Uterus (tissue), 4 donors: Measurements from ENCODE around the gene MYBPH. TPM values are rescaled to one million over a fixed set of nuclear protein-coding genes. Genes with fewer than 3 reads are reported as not detected.

Experiments
- DNase-seq, 2 donors: peaks; one replicate each; pipeline ENCODE4 v3.0.0-alpha.2; 2019 to 2020
- H3K27ac ChIP-seq, 2 donors: fragments of 200-600 bp; sonication (generic); 1 replicate in 1 of 2; 2 replicates in 1 of 2; pipeline ENCODE4 v1.5.1; 2016 to 2018
- H3K27me3 ChIP-seq, 2 donors: fragments of 200-600 bp; sonication (generic); one replicate each; pipeline ENCODE4 v1.5.1; 2018 to 2019; ENCODE audit warnings: control low read depth in 1 of 2
- H3K36me3 ChIP-seq, 2 donors: fragments of 200-600 bp; sonication (generic); one replicate each; pipeline ENCODE4 v1.5.1; 2019; ENCODE audit warnings: control low read depth in 1 of 2
- H3K4me1 ChIP-seq, 2 donors: fragments of 200-600 bp; sonication (generic); one replicate each; pipeline ENCODE4 v1.5.1; 2018 to 2019; ENCODE audit warnings: control low read depth in 1 of 2
- H3K4me3 ChIP-seq, 2 donors: fragments of 200-600 bp; sonication (generic); 1 replicate in 1 of 2; 2 replicates in 1 of 2; pipeline ENCODE4 v1.5.1; 2018 to 2019; ENCODE audit warnings: mild to moderate bottlenecking in 1 of 2
- H3K9me3 ChIP-seq, 2 donors: fragments of 200-600 bp; sonication (generic); one replicate each; pipeline ENCODE4 v1.5.1; 2019; ENCODE audit warnings: control low read depth in 1 of 2
- CTCF ChIP-seq, 4 experiments: fragments of 200-600 bp in 2 of 4; fragments of 450-650 bp in 2 of 4; sonication (generic) in 2 of 4; IDR thresholded peaks; one replicate each; pipeline ENCODE4 v1.5.1; 2016 to 2019; ENCODE audit warnings: antibody characterized with exemption in 4 of 4, mild to moderate bottlenecking in 2 of 4, moderate library complexity in 1 of 4
- POLR2A ChIP-seq, 2 donors: fragments of 450-650 bp; IDR thresholded peaks; one replicate each; pipeline ENCODE4 v1.6.1; 2016; ENCODE audit warnings: antibody characterized with exemption in 2 of 2, mild to moderate bottlenecking in 1 of 2, moderate library complexity in 1 of 2
- intact Hi-C: fragments of 100-400 bp; cut with DNase I; formaldehyde crosslinking; loops from one replicate; pipeline ENCODE4 v1.15.1; 2023; ENCODE audit warnings: low total_unique reads
- total RNA-seq, 4 donors: library from RNA; depleted of rRNA in 3 of 4; stranded (reverse); fragments of >200 nt in 3 of 4; gene quantifications; one replicate each; pipeline versions ENCODE4 v1.1.0 to v1.2.4, GENCODE V29; 2014 to 2023
- donor health status: DM: yes; HTN: yes; CAD: no.

The MYBPH gene
- total RNA-seq, 4 donors from 2014 or later = 0.64 TPM; not detected in 3

GRCh38 chr1:203127666-203128430 is 47.8 kb downstream of the MYBPH start, which contains the start of gene ADORA1:
Gene ADORA1, plus strand, starts transcription at chr1:203127726. Its CDS starts 1,116 bp downstream, at chr1:203128842.
- DNase-seq = peak; percentile 52 to 60
- Histone ChIP-seq H3K9me3 (no peaks in the 10 kb centered on the region), H3K27ac (peak within 1 kb of the TSS; percentile 26 to 52), H3K27me3 (no peaks in the 10 kb centered on the region), H3K4me1 (peaks cover 3 to 13% of the 10 kb centered on the region in 2 donors), H3K4me3 (peak within 1 kb of the TSS; percentile 8 to 22), H3K36me3 (no peaks in the 10 kb centered on the region)
- intact Hi-C loops = no loop called here
- TF ChIP-seq CTCF (IDR thresholded peaks at IDR 0.05) = peak in 1 of 4 experiments; percentile 1
- TF ChIP-seq POLR2A (IDR thresholded peaks at IDR 0.05) = no peak

- TF ChIP-seq POLR2A (IDR thresholded peaks at IDR 0.05) (no peak), CTCF (IDR thresholded peaks at IDR 0.05) (no peak)
- Histone ChIP-seq H3K4me1 (peaks cover 3 to 13% of the 10 kb centered on the region in 2 donors), H3K27ac (peak overlapping the region in 1 of 2 donors; percentile 52), H3K9me3 (no peaks in the 10 kb centered on the region), H3K36me3 (no peaks in the 10 kb centered on the region), H3K4me3 (peak overlapping the region; percentile 8 to 22), H3K27me3 (no peaks in the 10 kb centered on the region)
- intact Hi-C loops = no loop called here
- DNase-seq = no peak
Measured at GRCh38 chr1:203126866-203127665, 48.6 kb downstream of the MYBPH start.

GRCh38 chr1:203126151-203126865 is 49.3 kb downstream of the MYBPH start:
- H3K4me1 ChIP-seq = peaks cover 3 to 13% of the 10 kb centered on the region in 2 donors
- no peaks in the 10 kb centered on the region for H3K27me3 ChIP-seq
- intact Hi-C loops = no loop called here
- TF ChIP-seq POLR2A (IDR thresholded peaks at IDR 0.05) = no peak
- peak in 2 of 4 experiments; percentile 19 to 39 for TF ChIP-seq CTCF (IDR thresholded peaks at IDR 0.05)
- H3K9me3 ChIP-seq = no peaks in the 10 kb centered on the region
- DNase-seq = no peak
- no peaks in the 10 kb centered on the region for H3K36me3 ChIP-seq
- no peak overlapping the region for H3K27ac ChIP-seq
- no peak overlapping the region for H3K4me3 ChIP-seq

DNA sequence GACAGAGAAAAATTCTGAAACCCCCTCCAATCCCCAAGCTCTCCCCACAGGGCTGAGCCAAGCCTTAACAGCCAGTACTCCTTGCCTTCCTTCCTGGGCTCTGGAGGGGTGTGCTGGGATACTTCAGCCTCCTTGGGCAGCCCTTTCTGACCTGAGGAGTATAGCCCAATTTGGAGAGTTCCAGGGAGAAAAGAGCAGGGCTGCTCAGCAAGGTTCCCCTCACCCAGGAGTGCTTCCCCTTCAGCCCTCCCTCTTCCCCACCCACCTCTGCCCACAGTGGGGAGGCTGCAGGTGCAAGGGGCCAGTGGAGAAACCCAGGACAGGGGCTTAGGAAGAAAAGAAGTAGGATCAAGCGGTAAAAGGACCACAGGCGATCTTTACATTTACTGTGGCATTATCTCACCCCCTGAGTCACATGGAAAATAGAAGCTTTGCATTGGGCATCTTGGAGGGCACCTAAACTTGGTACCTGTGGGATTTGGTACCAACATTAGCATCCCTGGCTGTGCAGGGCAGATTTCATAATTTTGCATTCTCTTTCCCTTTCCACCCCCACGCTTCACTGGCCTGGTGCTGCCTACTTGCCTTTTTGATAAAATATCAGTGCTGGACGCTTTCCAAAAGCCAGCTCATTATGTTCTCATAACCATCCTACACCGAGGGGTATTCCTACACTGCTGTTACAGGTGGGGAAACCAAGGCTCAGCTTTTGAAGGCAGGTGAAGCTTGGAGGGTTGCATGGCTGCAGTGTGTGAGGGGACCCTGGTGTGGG is 50.9 kb downstream of the MYBPH start:
- Histone ChIP-seq H3K9me3 (no peaks in the 10 kb centered on the region), H3K36me3 (no peaks in the 10 kb centered on the region), H3K4me1 (peaks cover 3 to 13% of the 10 kb centered on the region in 2 donors), H3K27me3 (no peaks in the 10 kb centered on the region), H3K27ac (no peak overlapping the region), H3K4me3 (no peak overlapping the region)
- TF ChIP-seq POLR2A (IDR thresholded peaks at IDR 0.05) = no peak
- TF ChIP-seq CTCF (IDR thresholded peaks at IDR 0.05) = no peak
- intact Hi-C loops = loop anchor here (5.0 kb wide), 1 partner anchor 88 kb away; no protein-coding TSS in a partner anchor
- no peak for DNase-seq
